Umbilical cord (tissue), 2 donors: ENCODE measurements around the gene HOXA9. TPM values are rescaled to one million over a fixed set of nuclear protein-coding genes. Genes with fewer than 3 reads are reported as not detected.

ENCODE experiments used
- DNase-seq: peaks from one replicate; pipeline ENCODE4 v3.0.0-alpha.2; 2015; ENCODE audit warnings: low spot score
- total RNA-seq: library from RNA; depleted of rRNA; stranded (reverse); fragments of >200 nt; gene quantifications from one replicate; pipeline ENCODE4 v1.2.3, GENCODE V29; 2014; ENCODE audit warnings: low replicate concordance; ENCODE audit not compliant: insufficient read depth

HOXA9 gene
- total RNA-seq, 1 donor from 2014 or later = 18.8 TPM

- no peak for DNase-seq
These were observed 11.0 kb downstream of the HOXA9 start for GRCh38 chr7:27154369-27154768.

GRCh38 chr7:27153526-27153925 is 11.8 kb downstream of the HOXA9 start:
- DNase-seq = no peak

- peak; percentile 40 for DNase-seq
These were observed 12.4 kb downstream of the HOXA9 start for GRCh38 chr7:27152816-27153442.

GRCh38 chr7:27151931-27152815 is 13.2 kb downstream of the HOXA9 start, which contains the start of gene HOXA3:
TSS of gene HOXA3 (minus strand) at chr7:27152583. CDS start at chr7:27110640, 41,943 bp downstream.
- DNase-seq = peak; percentile 93

GRCh38 chr7:27151341-27151930 is 13.9 kb downstream of the HOXA9 start:
- DNase-seq = peak; percentile 26

GRCh38 chr7:27150568-27151340 is 14.6 kb downstream of the HOXA9 start:
- peak; percentile 89 for DNase-seq

GRCh38 chr7:27149842-27150567 is 15.3 kb downstream of the HOXA9 start:
- DNase-seq = no peak

- peak; percentile 67 for DNase-seq
These were observed 16.3 kb downstream of the HOXA9 start for GRCh38 chr7:27148756-27149641.

- DNase-seq = peak; percentile 55
These were observed 17.1 kb downstream of the HOXA9 start for GRCh38 chr7:27148031-27148755.

- DNase-seq = peak; percentile 38
These were observed 17.9 kb downstream of the HOXA9 start, which contains the start of gene HOXA6 for GRCh38 chr7:27147199-27148030. TSS of gene HOXA6 (minus strand) at chr7:27147774. CDS start at chr7:27147749, 25 bp downstream.

- no peak for DNase-seq
These were observed 18.7 kb downstream of the HOXA9 start for GRCh38 chr7:27146491-27147198.

- no peak for DNase-seq
These were observed 19.4 kb downstream of the HOXA9 start for GRCh38 chr7:27145914-27146412.

GRCh38 chr7:27145165-27145913 is 20.0 kb downstream of the HOXA9 start:
- DNase-seq = no peak

GRCh38 chr7:27144781-27145164 is 20.6 kb downstream of the HOXA9 start:
- no peak for DNase-seq

- no peak for DNase-seq
These were observed 21.2 kb downstream of the HOXA9 start for GRCh38 chr7:27143950-27144780.
